ENCODE results near the gene PKIG. TPM values are rescaled to one million over a fixed set of nuclear protein-coding genes. Genes with fewer than 3 reads are reported as not detected.
A peak's percentile ranks its signal among the peaks of the same experiment; 100 is the strongest.

PKIG gene
- total and polyA plus RNA-seq, 2 of the 8 experiments (the other 6 are each of a cell fraction or from before 2014, with no cell fraction given) = 26.7 to 34.3 TPM

- no peak overlapping the region for H4K91ac ChIP-seq (replicated peaks; ENCODE audit: insufficient read length, low read length)
- TF ChIP-seq RXRA (IDR thresholded peaks at IDR 0.05; ENCODE audit: insufficient read depth, low read depth, low read length) (no peak), JUND (IDR thresholded peaks at IDR 0.05; ENCODE audit: low read length) (no peak), POLR2A (IDR thresholded peaks at IDR 0.05; ENCODE audit: control extremely low read depth in 1 of 2, low read depth in 2 of 2, low read length in 2 of 2) (no peak), SUZ12 (IDR thresholded peaks at IDR 0.05; ENCODE audit: low read length) (no peak), CHD1 (IDR thresholded peaks at IDR 0.05; ENCODE audit: low read depth, low read length) (no peak), EZH2 (IDR thresholded peaks at IDR 0.05; ENCODE audit: low read depth, low read length, severe bottlenecking) (no peak), SP4 (IDR thresholded peaks at IDR 0.05; ENCODE audit: low read length) (no peak), ATF2 (IDR thresholded peaks at IDR 0.05; ENCODE audit: low read length) (no peak), TEAD4 (IDR thresholded peaks at IDR 0.05; ENCODE audit: low read depth, low read length) (no peak)
- TF ChIP-seq, protein P1, sequence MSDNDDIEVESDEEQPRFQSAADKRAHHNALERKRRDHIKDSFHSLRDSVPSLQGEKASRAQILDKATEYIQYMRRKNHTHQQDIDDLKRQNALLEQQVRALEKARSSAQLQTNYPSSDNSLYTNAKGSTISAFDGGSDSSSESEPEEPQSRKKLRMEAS (IDR thresholded peaks at IDR 0.05) = no peak
Measured at GRCh38 chr20:44585057-44585963, 2.9 kb downstream of the PKIG start.

More at GRCh38 chr20:44585057-44585963, 2.9 kb downstream of the PKIG start:
- Histone ChIP-seq H3K9ac (replicated peaks in 1 of 4; ENCODE audit: extremely low read depth in 1 of 4, low read depth in 3 of 4, low read length in 3 of 4) (no peak overlapping the region), H3K4me3 (ENCODE audit: extremely low read depth in 1 of 4, insufficient read depth in 2 of 4, low read depth in 3 of 4, low read length in 4 of 4) (peak overlapping the region in 1 of 4 experiments; percentile 9; a peak in 1 of 8 replicates), H3K27ac (ENCODE audit: low read depth, low read length) (no peak overlapping the region), H3K79me1 (ENCODE audit: low read depth, low read length) (peaks cover 2% of the 10 kb centered on the region; the same call in 1 of the 2 replicates), H3K14ac (ENCODE audit: insufficient read length) (no peak overlapping the region), H2BK15ac (ENCODE audit: low read length) (no peak overlapping the region; the same call in 1 of the 2 replicates), H3K4me1 (replicated peaks in 1 of 4; ENCODE audit: control insufficient read depth in 3 of 4, insufficient read depth in 4 of 4, low read length in 3 of 4) (peaks cover 7 to 17% (median 11%) of the 10 kb centered on the region in 4 experiments), H2BK5ac (ENCODE audit: low read depth, low read length) (no peak overlapping the region), H4K8ac (ENCODE audit: extremely low read depth, insufficient read depth, low read length) (no peak overlapping the region), H3K23ac (ENCODE audit: insufficient read length) (no peak overlapping the region), H3K18ac (ENCODE audit: extremely low read depth, low read length) (no peak overlapping the region), H2AK5ac (ENCODE audit: low read depth, low read length) (peak overlapping the region; percentile 2; the same call in 1 of the 2 replicates), H2BK120ac (replicated peaks; ENCODE audit: low read depth, low read length) (no peak overlapping the region), H2BK12ac (ENCODE audit: low read depth, low read length) (no peak overlapping the region; the same call in 1 of the 2 replicates), H3K79me2 (ENCODE audit: control insufficient read depth in 1 of 2, insufficient read depth in 2 of 2, low read length in 2 of 2) (no peaks in the 10 kb centered on the region), H3K9me3 (ENCODE audit: insufficient read depth in 2 of 2, low read depth in 1 of 2, low read length in 1 of 2) (no peaks in the 10 kb centered on the region), H3K4me2 (ENCODE audit: insufficient read depth in 1 of 2, low read depth in 2 of 2, low read length in 2 of 2) (peak overlapping the region; percentile 41 to 53; a peak in 3 of 4 replicates), H3K23me2 (ENCODE audit: low read depth, low read length) (no peaks in the 10 kb centered on the region), H2BK20ac (ENCODE audit: low read length) (no peak overlapping the region), H4K20me1 (replicated peaks in 1 of 2; ENCODE audit: control insufficient read depth in 1 of 2, insufficient read depth in 2 of 2, low read length in 2 of 2) (peaks cover 0 to 1% of the 10 kb centered on the region in 2 experiments), H3K56ac (replicated peaks; ENCODE audit: insufficient read length, low read depth, low read length) (no peak overlapping the region), H3K36me3 (ENCODE audit: control insufficient read depth in 2 of 4, insufficient read depth in 4 of 4, low read length in 3 of 4) (no peaks in the 10 kb centered on the region), H3K27me3 (replicated peaks in 1 of 4; ENCODE audit: control insufficient read depth in 3 of 4, extremely low read depth in 1 of 4, insufficient read depth in 3 of 4, low read length in 3 of 4) (no peaks in the 10 kb centered on the region), H3K4ac (replicated peaks; ENCODE audit: insufficient read length, low read depth, low read length) (no peak overlapping the region), H4K5ac (ENCODE audit: insufficient read length, low read depth, low read length) (no peak overlapping the region), H2AFZ (ENCODE audit: low read length) (no peak overlapping the region)
- FAIRE-seq (no peak), DNase-seq (ENCODE audit: low read depth in 1 of 2, low spot score in 2 of 2) (no peak)
- WGBS, 2 experiments (ENCODE audit: extremely low coverage in 1 of 2, insufficient coverage in 1 of 2, insufficient read length in 1 of 2, insufficient replicate concordance in 2 of 2, low coverage in 1 of 2, low lambda C conversion rate in 2 of 2, missing lambda C conversion rate in 1 of 2) = 75% methylated on average over 6 of the region's 6 CpGs; no CpG with 5 or more reads in 1 of the 2 experiments
- POLR2A ChIA-PET (ENCODE audit: partially characterized antibody) = interaction anchor here (1.0 kb wide), 1 partner anchor 34 kb away, joined by 3 read pairs; no protein-coding TSS in a partner anchor
- CTCF ChIA-PET (ENCODE audit: partially characterized antibody) = interaction anchor here (0.8 to 3.3 kb wide), 8 partner anchors 9 to 202 kb away, joined by 4 to 18 read pairs (median 8); no protein-coding TSS in a partner anchor
